ENCODE measurements around the gene BBS1. TPM values are rescaled to one million over a fixed set of nuclear protein-coding genes. Genes with fewer than 3 reads are reported as not detected.

BBS1 gene
- total RNA-seq, 1 donor from 2014 or later, result 14.6 TPM

DNA sequence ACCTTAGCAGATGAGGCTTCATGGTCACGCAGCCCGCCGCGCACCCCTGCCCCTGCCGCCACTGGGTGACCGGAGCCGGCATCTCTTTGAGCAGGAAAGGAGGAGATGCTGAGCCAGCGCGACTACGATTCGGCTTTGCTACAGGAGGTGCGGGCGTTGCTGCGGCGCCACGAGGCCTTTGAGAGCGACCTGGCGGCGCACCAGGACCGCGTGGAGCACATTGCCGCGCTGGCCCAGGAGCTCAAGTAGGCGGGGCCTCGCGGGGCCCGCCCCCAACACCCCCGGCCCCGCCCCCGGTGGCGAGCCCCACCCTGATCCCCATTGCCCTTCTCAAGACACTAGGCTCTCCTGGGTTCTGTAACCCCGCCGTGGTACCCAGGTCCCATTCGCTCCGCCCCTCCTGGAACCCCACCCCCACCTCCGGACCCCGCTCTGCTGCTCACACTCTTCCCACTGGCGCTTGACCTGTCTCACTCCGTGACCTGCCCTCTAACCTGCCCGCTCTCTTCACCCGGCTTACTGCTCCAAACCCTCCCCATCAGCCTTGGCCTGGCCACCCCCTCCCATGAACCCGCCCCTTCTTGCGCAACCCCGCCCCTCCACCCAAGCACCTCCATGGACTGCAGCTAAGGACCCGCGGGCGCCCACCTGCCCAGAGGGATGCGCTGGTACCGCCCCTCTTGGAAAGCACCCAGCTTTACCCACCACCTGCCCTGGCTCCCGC lies 48.9 kb downstream of the BBS1 start:
- H3K9ac ChIP-seq (ENCODE audit: low read depth in 1 of 3, low read length in 3 of 3), result peak overlapping the region in 1 of 3 donors; percentile 16
- H3K9me3 ChIP-seq (ENCODE audit: control insufficient read depth in 3 of 3, low read length in 3 of 3), result no peaks in the 10 kb centered on the region
- peaks cover 8 to 12% (median 9%) of the 10 kb centered on the region in 3 donors for H3K27me3 ChIP-seq (ENCODE audit: control insufficient read depth in 3 of 3, insufficient read depth in 3 of 3, low read length in 3 of 3)
- H3K27ac ChIP-seq (ENCODE audit: low read depth, low read length), result no peak overlapping the region
- peaks cover 17 to 64% (median 38%) of the 10 kb centered on the region in 3 donors for H3K36me3 ChIP-seq (ENCODE audit: control insufficient read depth in 3 of 3, insufficient read depth in 3 of 3, low read length in 3 of 3)
- peaks cover 3 to 30% (median 29%) of the 10 kb centered on the region in 3 donors for H3K4me1 ChIP-seq (ENCODE audit: control insufficient read depth in 3 of 3, insufficient read depth in 3 of 3, low read length in 3 of 3)
- no peak overlapping the region for H3K4me3 ChIP-seq (ENCODE audit: low read length in 3 of 3)

DNA sequence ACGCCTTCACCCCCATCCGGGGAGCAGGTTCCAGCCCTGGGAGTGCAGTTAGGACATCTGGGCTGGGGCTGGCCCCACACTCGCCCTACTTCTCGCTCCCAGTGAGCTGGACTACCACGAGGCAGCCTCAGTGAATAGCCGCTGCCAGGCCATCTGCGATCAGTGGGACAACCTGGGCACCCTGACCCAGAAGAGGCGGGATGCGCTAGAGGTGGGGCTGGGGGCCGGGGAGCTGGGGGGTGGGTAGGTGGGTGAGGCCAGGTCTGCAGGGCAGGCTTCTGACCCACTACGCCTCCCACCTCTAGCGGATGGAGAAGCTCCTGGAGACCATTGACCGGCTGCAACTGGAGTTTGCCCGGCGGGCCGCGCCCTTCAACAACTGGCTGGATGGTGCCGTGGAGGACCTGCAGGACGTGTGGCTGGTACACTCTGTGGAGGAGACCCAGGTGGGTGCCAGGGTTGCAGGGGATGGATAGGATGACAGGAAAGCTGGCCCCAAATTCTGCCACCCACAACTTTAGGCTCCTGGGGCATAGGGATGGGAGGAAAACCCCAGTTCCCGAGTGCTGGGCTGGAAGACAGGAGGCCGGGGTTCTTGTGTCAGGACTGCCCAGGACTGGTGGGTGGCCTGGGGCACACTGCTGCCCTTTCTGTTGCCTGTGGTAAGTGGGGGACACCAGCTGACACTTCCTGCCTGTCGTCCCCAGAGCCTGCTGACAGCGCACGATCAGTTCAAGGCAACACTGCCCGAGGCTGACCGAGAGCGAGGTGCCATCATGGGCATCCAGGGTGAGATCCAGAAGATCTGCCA lies 49.6 kb downstream of the BBS1 start:
- no peak overlapping the region for H3K4me3 ChIP-seq (ENCODE audit: low read length in 3 of 3)
- no peak overlapping the region for H3K27ac ChIP-seq (ENCODE audit: low read depth, low read length)
- H3K36me3 ChIP-seq (ENCODE audit: control insufficient read depth in 3 of 3, insufficient read depth in 3 of 3, low read length in 3 of 3), result peaks cover 23 to 65% (median 45%) of the 10 kb centered on the region in 3 donors
- peaks cover 8 to 12% (median 9%) of the 10 kb centered on the region in 3 donors for H3K27me3 ChIP-seq (ENCODE audit: control insufficient read depth in 3 of 3, insufficient read depth in 3 of 3, low read length in 3 of 3)
- no peaks in the 10 kb centered on the region for H3K9me3 ChIP-seq (ENCODE audit: control insufficient read depth in 3 of 3, low read length in 3 of 3)
- H3K4me1 ChIP-seq (ENCODE audit: control insufficient read depth in 3 of 3, insufficient read depth in 3 of 3, low read length in 3 of 3), result peaks cover 3 to 30% (median 29%) of the 10 kb centered on the region in 3 donors
- H3K9ac ChIP-seq (ENCODE audit: low read depth in 1 of 3, low read length in 3 of 3), result no peak overlapping the region

GRCh38 chr11:66561178-66561974 lies 50.9 kb downstream of the BBS1 start:
- Histone ChIP-seq H3K9ac (ENCODE audit: low read depth in 1 of 3, low read length in 3 of 3) (no peak overlapping the region), H3K36me3 (ENCODE audit: control insufficient read depth in 3 of 3, insufficient read depth in 3 of 3, low read length in 3 of 3) (peaks cover 32 to 57% (median 53%) of the 10 kb centered on the region in 3 donors), H3K4me3 (ENCODE audit: low read length in 3 of 3) (no peak overlapping the region), H3K4me1 (ENCODE audit: control insufficient read depth in 3 of 3, insufficient read depth in 3 of 3, low read length in 3 of 3) (peaks cover 3 to 24% (median 19%) of the 10 kb centered on the region in 3 donors), H3K9me3 (ENCODE audit: control insufficient read depth in 3 of 3, low read length in 3 of 3) (no peaks in the 10 kb centered on the region), H3K27me3 (ENCODE audit: control insufficient read depth in 3 of 3, insufficient read depth in 3 of 3, low read length in 3 of 3) (peaks cover 5 to 9% (median 8%) of the 10 kb centered on the region in 3 donors), H3K27ac (ENCODE audit: low read depth, low read length) (no peak overlapping the region)

- no peak overlapping the region for H3K9ac ChIP-seq (ENCODE audit: low read depth in 1 of 3, low read length in 3 of 3)
- no peak overlapping the region for H3K4me3 ChIP-seq (ENCODE audit: low read length in 3 of 3)
Measured at GRCh38 chr11:66561975-66562248, 51.5 kb downstream of the BBS1 start.

GRCh38 chr11:66562275-66562674 lies 51.8 kb downstream of the BBS1 start:
- Histone ChIP-seq H3K9ac (ENCODE audit: low read depth in 1 of 3, low read length in 3 of 3) (no peak overlapping the region), H3K4me3 (ENCODE audit: low read length in 3 of 3) (no peak overlapping the region), H3K27me3 (ENCODE audit: control insufficient read depth in 3 of 3, insufficient read depth in 3 of 3, low read length in 3 of 3) (peaks cover 5 to 7% (median 5%) of the 10 kb centered on the region in 3 donors), H3K4me1 (ENCODE audit: control insufficient read depth in 3 of 3, insufficient read depth in 3 of 3, low read length in 3 of 3) (peaks cover 4 to 23% (median 15%) of the 10 kb centered on the region in 3 donors), H3K9me3 (ENCODE audit: control insufficient read depth in 3 of 3, low read length in 3 of 3) (no peaks in the 10 kb centered on the region), H3K27ac (ENCODE audit: low read depth, low read length) (no peak overlapping the region), H3K36me3 (ENCODE audit: control insufficient read depth in 3 of 3, insufficient read depth in 3 of 3, low read length in 3 of 3) (peaks cover 37 to 56% (median 53%) of the 10 kb centered on the region in 3 donors)

More at GRCh38 chr11:66561975-66562248, 51.5 kb downstream of the BBS1 start:
- H3K9me3 ChIP-seq (ENCODE audit: control insufficient read depth in 3 of 3, low read length in 3 of 3), result no peaks in the 10 kb centered on the region
- H3K27ac ChIP-seq (ENCODE audit: low read depth, low read length), result no peak overlapping the region
- H3K36me3 ChIP-seq (ENCODE audit: control insufficient read depth in 3 of 3, insufficient read depth in 3 of 3, low read length in 3 of 3), result peaks cover 34 to 57% (median 53%) of the 10 kb centered on the region in 3 donors
- H3K4me1 ChIP-seq (ENCODE audit: control insufficient read depth in 3 of 3, insufficient read depth in 3 of 3, low read length in 3 of 3), result peaks cover 3 to 23% (median 19%) of the 10 kb centered on the region in 3 donors
- peaks cover 5 to 9% (median 8%) of the 10 kb centered on the region in 3 donors for H3K27me3 ChIP-seq (ENCODE audit: control insufficient read depth in 3 of 3, insufficient read depth in 3 of 3, low read length in 3 of 3)

- no peak overlapping the region for H3K27ac ChIP-seq (ENCODE audit: low read depth, low read length)
- H3K4me3 ChIP-seq (ENCODE audit: low read length in 3 of 3), result no peak overlapping the region
- H3K9ac ChIP-seq (ENCODE audit: low read depth in 1 of 3, low read length in 3 of 3), result no peak overlapping the region
- peaks cover 11 to 23% (median 15%) of the 10 kb centered on the region in 3 donors for H3K4me1 ChIP-seq (ENCODE audit: control insufficient read depth in 3 of 3, insufficient read depth in 3 of 3, low read length in 3 of 3)
- H3K36me3 ChIP-seq (ENCODE audit: control insufficient read depth in 3 of 3, insufficient read depth in 3 of 3, low read length in 3 of 3), result peaks cover 37 to 50% (median 49%) of the 10 kb centered on the region in 3 donors
- no peaks in the 10 kb centered on the region for H3K9me3 ChIP-seq (ENCODE audit: control insufficient read depth in 3 of 3, low read length in 3 of 3)
- peaks cover 0 to 1% (median 0%) of the 10 kb centered on the region in 3 donors for H3K27me3 ChIP-seq (ENCODE audit: control insufficient read depth in 3 of 3, insufficient read depth in 3 of 3, low read length in 3 of 3)
Measured at GRCh38 chr11:66562907-66563583, 52.6 kb downstream of the BBS1 start.

DNA sequence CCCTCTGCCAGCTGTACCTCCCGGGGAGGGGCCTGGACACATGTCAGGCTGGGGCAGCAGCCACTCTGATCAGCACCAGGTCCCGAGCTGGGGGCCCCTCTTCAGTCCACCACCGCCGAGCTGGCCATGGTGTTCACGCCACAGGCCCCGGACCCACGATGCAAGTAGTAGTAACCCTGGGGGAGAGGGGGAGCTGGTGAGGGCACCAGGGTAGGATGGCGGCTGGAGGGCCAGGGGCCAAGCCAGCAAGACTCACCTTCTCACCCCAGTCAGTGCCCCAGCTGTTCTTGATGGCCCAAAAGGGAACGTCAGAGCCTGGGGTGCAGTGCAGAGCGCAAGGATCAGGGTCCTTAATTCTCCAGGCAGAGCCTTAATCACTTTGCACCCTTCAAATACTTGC lies 53.4 kb downstream of the BBS1 start:
- Histone ChIP-seq H3K27ac (ENCODE audit: low read depth, low read length) (no peak overlapping the region), H3K9me3 (ENCODE audit: control insufficient read depth in 3 of 3, low read length in 3 of 3) (no peaks in the 10 kb centered on the region), H3K4me3 (ENCODE audit: low read length in 3 of 3) (no peak overlapping the region), H3K27me3 (ENCODE audit: control insufficient read depth in 3 of 3, insufficient read depth in 3 of 3, low read length in 3 of 3) (no peaks in the 10 kb centered on the region), H3K4me1 (ENCODE audit: control insufficient read depth in 3 of 3, insufficient read depth in 3 of 3, low read length in 3 of 3) (peaks cover 13 to 19% (median 13%) of the 10 kb centered on the region in 3 donors), H3K9ac (ENCODE audit: low read depth in 1 of 3, low read length in 3 of 3) (no peak overlapping the region), H3K36me3 (ENCODE audit: control insufficient read depth in 3 of 3, insufficient read depth in 3 of 3, low read length in 3 of 3) (peaks cover 37 to 50% (median 46%) of the 10 kb centered on the region in 3 donors)

DNA sequence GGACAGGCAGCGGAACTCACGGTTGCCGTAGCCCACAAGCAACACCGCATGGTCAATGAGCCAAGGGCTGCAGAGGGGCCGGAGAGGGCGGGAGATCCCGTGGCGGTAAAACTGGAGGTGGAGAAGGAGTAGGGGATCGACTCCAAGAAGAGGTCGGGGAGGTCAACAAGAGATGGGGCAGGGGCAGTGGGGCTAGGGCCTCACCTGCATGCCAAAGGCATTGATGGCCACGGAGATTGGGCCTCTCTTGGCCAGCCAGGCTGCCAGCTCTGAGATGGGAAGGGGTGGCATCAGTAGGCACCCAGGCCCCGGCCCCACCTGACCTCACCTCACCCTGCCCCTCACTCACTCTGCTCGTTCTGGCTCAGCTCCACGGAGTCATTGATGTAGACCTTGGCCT lies 54.1 kb downstream of the BBS1 start:
- H3K27me3 ChIP-seq (ENCODE audit: control insufficient read depth in 3 of 3, insufficient read depth in 3 of 3, low read length in 3 of 3), result no peaks in the 10 kb centered on the region
- H3K4me3 ChIP-seq (ENCODE audit: low read length in 3 of 3), result no peak overlapping the region
- peaks cover 37 to 50% (median 46%) of the 10 kb centered on the region in 3 donors for H3K36me3 ChIP-seq (ENCODE audit: control insufficient read depth in 3 of 3, insufficient read depth in 3 of 3, low read length in 3 of 3)
- H3K9ac ChIP-seq (ENCODE audit: low read depth in 1 of 3, low read length in 3 of 3), result no peak overlapping the region
- H3K27ac ChIP-seq (ENCODE audit: low read depth, low read length), result no peak overlapping the region
- no peaks in the 10 kb centered on the region for H3K9me3 ChIP-seq (ENCODE audit: control insufficient read depth in 3 of 3, low read length in 3 of 3)
- peaks cover 11 to 20% (median 12%) of the 10 kb centered on the region in 3 donors for H3K4me1 ChIP-seq (ENCODE audit: control insufficient read depth in 3 of 3, insufficient read depth in 3 of 3, low read length in 3 of 3)

GRCh38 chr11:66564984-66565383 lies 54.5 kb downstream of the BBS1 start:
- Histone ChIP-seq H3K9me3 (ENCODE audit: control insufficient read depth in 3 of 3, low read length in 3 of 3) (no peaks in the 10 kb centered on the region), H3K27me3 (ENCODE audit: control insufficient read depth in 3 of 3, insufficient read depth in 3 of 3, low read length in 3 of 3) (no peaks in the 10 kb centered on the region), H3K36me3 (ENCODE audit: control insufficient read depth in 3 of 3, insufficient read depth in 3 of 3, low read length in 3 of 3) (peaks cover 37 to 50% (median 46%) of the 10 kb centered on the region in 3 donors), H3K4me1 (ENCODE audit: control insufficient read depth in 3 of 3, insufficient read depth in 3 of 3, low read length in 3 of 3) (peaks cover 11 to 20% (median 12%) of the 10 kb centered on the region in 3 donors), H3K4me3 (ENCODE audit: low read length in 3 of 3) (no peak overlapping the region), H3K9ac (ENCODE audit: low read depth in 1 of 3, low read length in 3 of 3) (no peak overlapping the region), H3K27ac (ENCODE audit: low read depth, low read length) (no peak overlapping the region)

Measured in skeletal muscle tissue (tissue), 4 donors.